GM12892 (cell line): ENCODE measurements around the gene SUGCT.

Experiments
- DNase-seq: peaks from one replicate; pipeline ENCODE4 v3.0.0; 2011; ENCODE audit not compliant: insufficient read length
- FAIRE-seq: peaks from 2 replicates; lab custom pipeline; 2011; peaks lifted over from hg19 to GRCh38; lab: Jason Lieb, UNC
- POLR2A ChIP-seq: IDR thresholded peaks from 2 replicates; pipeline ENCODE4 v1.6.1; 2011; ENCODE audit warnings: low read depth, low read length, control low read depth
- POLR2AphosphoS5 ChIP-seq: IDR thresholded peaks from 2 replicates; pipeline ENCODE4 v1.6.1; 2011; ENCODE audit warnings: low read depth, low read length, control low read depth
- TAF1 ChIP-seq: IDR thresholded peaks from 2 replicates; pipeline ENCODE4 v1.6.1; 2011; ENCODE audit warnings: low read depth, mild to moderate bottlenecking, control low read depth, low read length, borderline replicate concordance

SUGCT gene

DNA sequence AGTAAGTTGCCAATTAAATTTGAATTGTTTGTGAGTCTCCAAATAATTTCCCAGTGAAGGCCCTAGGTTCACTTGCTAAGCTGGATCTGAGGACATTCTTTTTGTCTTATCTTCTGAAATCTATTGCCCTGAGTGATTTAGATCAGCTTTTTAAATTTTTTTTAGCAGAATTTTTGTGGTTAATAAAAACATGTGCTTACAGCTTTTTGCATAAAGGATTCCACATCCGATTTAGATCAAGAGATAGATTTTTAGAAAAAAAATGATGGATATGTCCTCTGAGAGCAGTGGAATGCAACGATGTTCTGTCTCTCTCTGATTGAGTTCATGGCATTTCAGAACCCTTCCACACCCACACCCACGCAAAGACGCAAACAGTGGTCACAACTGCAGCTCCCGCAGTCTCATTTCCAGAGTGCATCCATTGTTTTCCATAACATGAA lies 358.8 kb downstream of the SUGCT start:
- DNase-seq (no peak), FAIRE-seq (no peak)
- no peak for TF ChIP-seq POLR2A
- no peak for TF ChIP-seq POLR2AphosphoS5
- TF ChIP-seq TAF1, result no peak

DNA sequence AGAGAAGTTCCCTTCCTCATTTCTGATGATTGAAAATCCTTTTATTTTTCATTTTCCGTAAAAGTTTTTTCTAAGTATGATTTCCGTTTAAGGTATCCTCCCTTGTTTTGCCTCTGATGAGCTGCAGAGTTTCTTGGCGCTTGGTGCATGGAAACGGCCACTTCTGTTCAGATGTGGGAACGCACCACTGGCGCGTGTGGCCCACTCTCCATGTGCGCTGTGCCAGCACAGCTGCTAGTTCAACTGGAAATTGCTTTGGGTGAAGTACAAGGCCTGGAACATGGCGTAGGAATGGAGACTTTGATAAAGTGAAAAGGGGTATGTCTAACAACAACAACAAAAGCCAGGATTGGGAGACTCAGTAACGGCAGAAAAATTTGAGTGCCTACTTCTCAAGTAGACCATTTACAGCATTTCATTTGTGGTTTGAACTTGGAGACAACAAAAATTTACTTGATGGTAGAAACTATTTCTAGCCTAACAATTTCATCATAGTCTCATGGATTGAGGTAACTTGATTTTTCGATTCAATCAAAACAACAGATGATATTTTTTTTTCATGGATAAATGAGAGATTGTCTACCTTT lies 364.2 kb downstream of the SUGCT start:
- FAIRE-seq (no peak), DNase-seq (no peak)
- no peak for TF ChIP-seq POLR2A
- TF ChIP-seq TAF1, result no peak
- no peak for TF ChIP-seq POLR2AphosphoS5

DNA sequence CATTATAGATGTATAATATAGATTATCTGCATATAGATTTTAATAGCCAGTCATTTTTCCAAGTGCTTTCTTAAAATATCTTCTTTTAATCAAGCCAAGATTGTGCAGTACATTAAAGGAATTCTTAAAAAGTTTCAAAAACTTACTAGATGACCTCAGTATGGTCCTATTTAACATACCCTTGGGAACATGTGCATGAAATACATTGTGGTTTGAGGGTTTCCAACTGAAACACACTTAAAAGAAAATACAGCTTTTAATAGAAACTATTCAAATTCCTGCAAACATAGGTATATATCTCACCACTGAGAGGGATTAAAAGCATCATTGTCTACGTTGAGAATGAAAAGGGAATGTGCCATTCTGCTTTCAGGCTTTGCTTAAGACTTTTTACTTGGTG lies 364.9 kb downstream of the SUGCT start:
- TF ChIP-seq TAF1 (no peak), POLR2A (no peak), POLR2AphosphoS5 (no peak)
- FAIRE-seq (no peak), DNase-seq (no peak)

DNA sequence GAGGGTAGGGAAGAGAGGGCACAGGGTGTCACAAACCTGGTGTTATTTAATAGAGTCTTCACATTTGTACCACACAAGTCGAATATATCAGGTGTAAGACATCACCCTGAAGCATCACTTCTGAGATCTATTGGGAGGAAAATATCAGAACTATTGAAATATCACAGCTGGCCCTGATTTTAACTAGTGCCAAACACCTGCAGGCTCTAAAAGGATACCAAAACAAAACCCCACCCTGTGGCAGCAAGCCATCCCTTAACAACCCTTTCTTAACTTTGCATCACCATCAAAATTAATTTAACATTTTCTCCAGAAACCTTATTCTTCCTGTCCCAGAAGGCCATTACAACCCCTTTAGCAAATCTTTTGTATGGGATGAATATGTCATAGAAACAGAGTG lies 365.4 kb downstream of the SUGCT start:
- FAIRE-seq (no peak), DNase-seq (no peak)
- TF ChIP-seq POLR2A (no peak), TAF1 (no peak), POLR2AphosphoS5 (no peak)

DNA sequence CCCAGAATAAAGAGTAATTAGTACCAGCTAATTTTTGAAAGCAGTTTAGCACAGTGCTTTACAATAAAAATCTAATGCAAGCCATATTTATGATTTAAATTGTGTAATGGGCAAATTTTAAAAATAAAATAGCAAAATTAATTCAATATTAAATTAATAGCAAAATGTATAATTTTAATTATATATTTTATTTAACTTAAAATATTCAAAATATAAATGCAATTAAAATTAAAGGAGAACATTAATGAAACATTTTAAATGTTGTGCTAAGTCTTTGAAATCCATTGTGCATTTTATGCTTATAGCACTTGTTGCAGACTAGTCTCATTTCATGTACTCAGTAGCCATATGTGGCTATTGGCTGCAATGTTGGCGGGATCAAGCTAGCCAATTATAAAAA lies 367.6 kb downstream of the SUGCT start:
- no peak for FAIRE-seq
- TF ChIP-seq TAF1 (no peak), POLR2AphosphoS5 (no peak), POLR2A (no peak)

DNA sequence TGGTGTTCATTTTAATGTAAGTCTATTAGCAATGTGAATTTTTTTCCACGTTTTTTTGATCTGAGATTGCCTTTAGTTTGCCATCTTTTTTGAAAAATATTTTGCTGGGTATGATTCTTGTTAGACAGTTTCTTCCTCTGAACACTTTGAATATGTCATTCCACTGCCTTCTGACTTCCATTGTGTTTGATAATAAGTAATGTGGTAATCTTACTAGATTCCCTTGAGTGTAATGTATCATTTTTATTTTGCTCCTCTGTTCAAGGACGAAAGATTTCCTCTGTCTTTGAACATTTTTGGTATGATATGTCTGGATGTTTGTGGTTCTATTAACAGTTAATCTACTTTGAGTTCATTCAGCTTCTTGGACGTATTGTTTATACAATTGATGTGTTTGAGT lies 371.4 kb downstream of the SUGCT start:
- FAIRE-seq (no peak), DNase-seq (no peak)
- TF ChIP-seq TAF1 (no peak), POLR2AphosphoS5 (no peak), POLR2A (no peak)

More for the DNA sequence above, 367.6 kb downstream of the SUGCT start:
- DNase-seq, result no peak

DNA sequence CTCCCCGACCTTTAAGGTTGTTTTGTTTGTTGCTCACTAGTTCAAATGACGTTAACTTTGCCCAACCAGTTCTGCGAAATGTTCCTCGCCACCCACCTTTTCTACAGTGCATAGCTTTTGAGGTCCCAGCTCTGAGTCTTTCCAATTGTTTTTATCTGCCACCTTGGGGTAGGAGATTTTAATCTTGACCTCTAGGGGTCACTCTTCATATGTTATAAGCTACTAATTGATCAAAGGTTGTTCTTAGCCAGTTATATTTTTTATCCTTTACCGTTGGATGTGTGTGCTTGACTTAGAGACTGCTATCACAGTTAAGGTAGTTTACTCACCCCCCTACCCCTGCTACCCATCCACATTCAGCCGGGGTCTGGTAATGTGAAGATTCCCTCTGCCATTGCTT lies 372.4 kb downstream of the SUGCT start:
- FAIRE-seq (no peak), DNase-seq (no peak)
- no peak for TF ChIP-seq POLR2AphosphoS5
- no peak for TF ChIP-seq POLR2A
- TF ChIP-seq TAF1, result no peak

DNA sequence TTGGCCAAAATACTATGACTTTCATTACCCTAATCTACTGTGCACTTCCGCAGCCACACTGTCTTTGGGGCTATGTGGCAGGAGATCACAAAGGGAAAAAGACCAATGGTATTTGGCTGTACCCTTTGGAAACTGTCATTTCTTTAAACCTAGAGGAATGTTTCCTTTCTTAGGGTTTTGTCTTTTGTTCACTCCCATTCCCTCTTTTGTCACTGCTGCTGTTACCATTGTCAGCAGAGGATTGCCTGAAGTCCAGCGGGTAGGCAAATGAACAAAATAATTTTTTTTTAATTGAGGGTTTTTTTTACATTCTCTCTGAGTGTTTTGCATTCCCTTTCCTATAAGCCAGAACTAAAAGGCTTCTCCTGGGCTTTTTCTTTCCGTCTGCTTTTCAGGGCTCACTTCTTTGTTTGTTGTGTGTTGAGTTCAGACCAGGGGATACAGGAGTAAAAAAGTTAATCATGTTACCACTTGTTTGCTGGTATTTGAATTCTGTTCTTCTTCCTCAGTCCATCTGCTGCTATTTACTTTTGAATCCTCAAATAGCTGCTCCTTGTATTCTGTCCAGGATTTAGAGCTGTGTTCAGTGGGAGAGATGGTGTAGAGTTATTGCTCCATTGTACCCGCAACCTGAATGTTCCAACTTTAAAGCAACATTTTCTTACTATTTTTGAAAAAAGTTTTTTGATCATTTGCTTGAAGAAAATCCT lies 374.6 kb downstream of the SUGCT start:
- DNase-seq, result no peak
- no peak for FAIRE-seq
- no peak for TF ChIP-seq TAF1
- no peak for TF ChIP-seq POLR2A
- no peak for TF ChIP-seq POLR2AphosphoS5

DNA sequence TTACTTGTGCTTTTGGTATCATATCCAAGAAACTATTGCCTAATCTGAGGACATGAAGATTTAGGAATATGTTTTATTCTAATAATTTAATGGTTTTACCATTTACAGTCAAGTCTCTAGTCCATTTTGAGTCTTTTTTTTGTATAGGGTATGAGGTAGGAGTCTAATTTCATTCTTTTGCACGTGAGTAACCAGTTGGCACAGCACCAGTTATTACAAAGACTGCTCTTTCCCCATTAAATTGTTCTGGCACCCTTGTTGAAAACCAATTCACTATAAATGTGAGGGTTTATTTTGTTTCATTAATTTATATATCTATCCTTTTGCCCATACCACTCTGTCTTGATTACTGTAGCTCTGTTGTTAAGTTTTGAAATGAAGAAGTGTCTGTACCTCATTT lies 381.6 kb downstream of the SUGCT start:
- DNase-seq, result no peak
- no peak for TF ChIP-seq POLR2AphosphoS5
- no peak for TF ChIP-seq POLR2A
- TF ChIP-seq TAF1, result no peak
- no peak for FAIRE-seq

DNA sequence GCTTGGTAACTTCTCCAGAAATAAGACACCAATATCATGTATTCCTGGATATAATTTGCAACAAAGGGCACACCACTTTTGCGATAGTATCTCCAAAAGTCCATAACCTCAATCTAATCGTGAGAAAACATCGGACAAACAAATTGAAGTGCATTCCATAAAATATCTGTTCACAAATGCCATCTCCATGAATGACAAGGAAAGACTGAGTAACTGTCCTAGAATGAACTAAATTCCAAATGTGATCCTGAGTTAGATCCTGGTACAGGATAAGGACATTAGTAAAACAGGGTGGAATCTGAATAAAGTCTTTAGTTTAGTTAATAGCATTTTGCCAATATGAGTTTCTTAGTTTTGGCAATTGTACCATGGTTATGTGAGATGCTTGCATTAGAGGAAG lies 384.2 kb downstream of the SUGCT start:
- no peak for DNase-seq
- no peak for FAIRE-seq
- TF ChIP-seq POLR2A (no peak), TAF1 (no peak), POLR2AphosphoS5 (no peak)

DNA sequence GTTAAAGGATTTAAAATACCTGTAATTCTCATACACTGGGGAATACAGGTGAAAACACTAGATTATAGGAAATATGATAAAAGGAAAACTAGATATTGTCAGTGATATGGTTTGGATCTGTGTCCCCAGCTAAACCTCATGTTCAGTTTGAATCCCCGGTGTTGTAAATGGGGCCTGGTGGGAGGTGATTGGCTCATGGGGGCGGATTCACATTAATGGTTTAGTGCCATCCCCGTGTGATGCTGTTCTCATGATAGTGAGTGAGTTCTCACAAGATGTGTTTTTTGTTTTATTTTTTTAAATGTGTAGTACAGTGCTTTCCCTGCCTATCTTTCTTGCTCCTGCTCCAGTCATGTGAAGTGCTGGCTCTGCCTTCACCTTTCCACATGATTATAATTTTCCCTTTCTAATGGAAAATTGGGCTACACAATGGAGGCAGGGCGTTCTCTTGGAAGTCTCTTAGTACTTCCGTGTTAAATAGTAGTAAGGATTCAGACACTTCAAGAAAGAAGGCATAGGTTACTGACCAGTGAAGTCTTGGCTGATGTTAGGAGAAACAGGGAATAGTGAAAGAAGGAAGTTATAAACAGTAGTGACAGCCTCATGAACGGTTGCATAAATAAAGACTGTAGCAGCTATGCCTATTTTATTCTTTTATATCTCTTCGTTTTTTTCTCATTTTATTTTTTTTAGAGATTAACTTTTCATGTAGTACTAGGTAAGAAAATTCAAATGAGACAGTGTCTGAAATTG lies 386.4 kb downstream of the SUGCT start:
- no peak for TF ChIP-seq TAF1
- TF ChIP-seq POLR2A, result no peak
- no peak for TF ChIP-seq POLR2AphosphoS5
- DNase-seq (no peak), FAIRE-seq (no peak)

DNA sequence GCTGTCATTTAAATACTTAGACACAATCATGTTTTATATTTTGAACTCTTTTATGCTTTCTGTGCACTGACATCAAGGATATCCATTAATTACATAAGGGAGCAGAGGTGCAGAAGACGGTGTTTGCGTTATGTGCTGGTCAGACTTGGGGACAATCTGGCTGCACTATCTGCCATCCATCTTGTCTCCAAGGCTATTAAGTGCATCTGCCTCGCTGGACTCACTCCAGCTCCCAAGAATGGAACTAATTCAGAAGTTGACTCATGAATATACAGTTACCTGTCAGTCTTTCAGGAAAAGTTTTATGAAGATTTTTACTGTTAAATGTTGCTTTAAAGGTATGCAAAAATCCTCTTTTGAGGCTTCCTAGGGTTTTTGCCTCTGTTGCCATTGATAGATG lies 391.0 kb downstream of the SUGCT start:
- FAIRE-seq (no peak), DNase-seq (no peak)
- TF ChIP-seq POLR2AphosphoS5 (no peak), TAF1 (no peak), POLR2A (no peak)
